ENCODE results near the gene SFMBT1.

The SFMBT1 gene, protein sequence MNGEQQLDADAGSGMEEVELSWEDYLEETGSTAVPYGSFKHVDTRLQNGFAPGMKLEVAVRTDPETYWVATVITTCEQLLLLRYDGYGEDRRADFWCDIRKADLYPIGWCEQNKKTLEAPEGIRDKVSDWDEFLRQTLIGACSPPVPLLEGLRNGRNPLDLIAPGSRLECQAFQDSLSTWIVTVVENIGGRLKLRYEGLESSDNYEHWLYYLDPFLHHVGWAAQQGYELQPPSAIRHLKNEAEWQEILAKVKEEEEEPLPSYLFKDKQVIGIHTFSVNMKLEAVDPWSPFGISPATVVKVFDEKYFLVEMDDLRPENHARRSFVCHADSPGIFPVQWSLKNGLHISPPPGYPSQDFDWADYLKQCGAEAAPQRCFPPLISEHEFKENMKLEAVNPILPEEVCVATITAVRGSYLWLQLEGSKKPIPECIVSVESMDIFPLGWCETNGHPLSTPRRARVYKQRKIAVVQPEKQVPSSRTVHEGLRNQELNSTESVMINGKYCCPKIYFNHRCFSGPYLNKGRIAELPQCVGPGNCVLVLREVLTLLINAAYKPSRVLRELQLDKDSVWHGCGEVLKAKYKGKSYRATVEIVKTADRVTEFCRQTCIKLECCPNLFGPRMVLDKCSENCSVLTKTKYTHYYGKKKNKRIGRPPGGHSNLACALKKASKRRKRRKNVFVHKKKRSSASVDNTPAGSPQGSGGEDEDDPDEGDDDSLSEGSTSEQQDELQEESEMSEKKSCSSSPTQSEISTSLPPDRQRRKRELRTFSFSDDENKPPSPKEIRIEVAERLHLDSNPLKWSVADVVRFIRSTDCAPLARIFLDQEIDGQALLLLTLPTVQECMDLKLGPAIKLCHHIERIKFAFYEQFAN

DNA sequence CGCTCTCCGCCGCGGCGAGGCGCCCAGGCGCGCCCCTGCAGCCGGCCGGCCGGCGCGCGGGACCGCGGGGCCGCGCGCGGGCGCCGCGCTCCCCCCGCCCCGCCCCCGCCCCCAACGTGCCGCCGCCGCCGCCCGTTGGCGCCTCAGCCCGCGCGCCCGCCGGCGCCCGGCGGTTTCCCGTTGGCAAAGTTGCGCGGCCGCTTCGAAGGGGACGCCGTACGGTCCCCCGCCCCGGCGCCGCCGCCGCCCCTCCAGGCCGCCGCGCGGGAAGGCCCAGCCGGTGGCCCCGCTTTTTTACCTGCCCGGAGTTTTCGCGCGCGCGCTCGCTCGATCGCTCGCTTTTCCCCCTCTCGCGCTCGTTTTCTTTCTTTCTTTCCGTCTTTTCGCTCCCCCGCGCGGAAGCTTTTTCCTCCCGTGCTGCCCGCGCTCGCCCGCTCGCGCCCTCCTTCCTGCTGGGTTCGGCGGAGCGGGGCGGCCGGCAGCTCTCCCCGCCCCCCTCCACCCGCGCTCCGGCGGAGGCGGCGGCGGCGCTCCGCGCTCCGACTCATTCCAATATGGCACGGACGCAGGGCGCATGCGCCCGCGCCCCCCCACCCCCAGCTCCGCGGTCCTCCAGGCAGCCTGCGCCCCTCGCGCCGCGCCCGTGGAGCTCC lies at the start of gene SFMBT1:
Gene SFMBT1, minus strand, starts transcription at position 556 of the 653 bp plus-strand sequence. CDS start 76,945 bp downstream, outside the sequence.
- Mint-ChIP-seq H3K9me3 (no peaks in the 10 kb centered on the region), H3K4me1 (peaks cover 48% of the 10 kb centered on the region), H3K27me3 (peaks cover 9% of the 10 kb centered on the region), H3K27ac (peak within 1 kb of the TSS; percentile 96 to 97), H3K4me3 (peak within 1 kb of the TSS; percentile 95)
- ATAC-seq (peak; percentile 65), DNase-seq (peak; percentile 65 to 74)

DNA sequence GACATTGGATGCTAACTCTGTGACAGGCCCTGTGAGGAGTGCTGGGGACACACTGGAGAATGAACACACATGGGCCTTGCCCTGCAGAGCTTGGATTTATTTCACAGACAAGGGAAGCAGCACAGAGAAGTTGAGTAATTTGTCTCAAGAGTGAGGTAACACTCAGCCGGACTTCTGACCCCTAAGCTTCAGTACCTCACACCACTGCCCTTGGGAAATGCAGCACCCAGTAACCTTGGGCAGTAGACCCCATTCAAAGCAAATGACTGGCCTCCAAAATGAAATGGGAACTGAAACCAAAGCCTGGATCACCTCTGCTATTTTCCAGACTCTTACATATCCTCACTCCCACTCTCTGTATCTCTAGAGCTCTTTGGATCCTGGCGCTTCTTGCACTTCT lies 47.1 kb upstream of the SFMBT1 start:
- no peak overlapping the region for H3K4me3 Mint-ChIP-seq
- no peaks in the 10 kb centered on the region for H3K9me3 Mint-ChIP-seq
- H3K27me3 Mint-ChIP-seq, result no peaks in the 10 kb centered on the region
- DNase-seq, result no peak
- peaks cover 5% of the 10 kb centered on the region for H3K4me1 Mint-ChIP-seq
- ATAC-seq, result no peak
- H3K27ac Mint-ChIP-seq, result no peak overlapping the region

DNA sequence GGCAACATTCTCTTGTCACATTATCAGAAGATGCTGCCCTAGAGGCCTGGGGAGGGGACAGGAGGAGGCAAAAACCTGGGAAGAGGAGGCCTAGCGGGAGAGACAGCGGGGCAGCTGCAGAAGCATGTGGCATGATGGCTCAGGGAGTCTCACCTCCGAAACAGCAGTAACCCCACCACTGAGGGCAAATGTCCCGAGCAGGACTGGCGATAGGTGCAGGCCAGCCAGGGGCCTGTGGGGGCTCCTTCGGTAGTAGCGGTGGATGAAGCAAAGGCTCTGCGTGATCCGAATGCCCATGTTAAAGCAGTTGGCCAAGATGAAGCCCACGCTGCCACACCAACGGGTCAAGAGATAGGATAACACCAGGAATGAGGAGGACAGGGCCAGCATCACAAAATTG lies 46.3 kb upstream of the SFMBT1 start:
- no peak overlapping the region for H3K27ac Mint-ChIP-seq
- no peaks in the 10 kb centered on the region for H3K9me3 Mint-ChIP-seq
- DNase-seq (no peak), ATAC-seq (no peak)
- H3K27me3 Mint-ChIP-seq, result no peaks in the 10 kb centered on the region
- H3K4me1 Mint-ChIP-seq, result no peaks in the 10 kb centered on the region
- H3K4me3 Mint-ChIP-seq, result no peak overlapping the region

DNA sequence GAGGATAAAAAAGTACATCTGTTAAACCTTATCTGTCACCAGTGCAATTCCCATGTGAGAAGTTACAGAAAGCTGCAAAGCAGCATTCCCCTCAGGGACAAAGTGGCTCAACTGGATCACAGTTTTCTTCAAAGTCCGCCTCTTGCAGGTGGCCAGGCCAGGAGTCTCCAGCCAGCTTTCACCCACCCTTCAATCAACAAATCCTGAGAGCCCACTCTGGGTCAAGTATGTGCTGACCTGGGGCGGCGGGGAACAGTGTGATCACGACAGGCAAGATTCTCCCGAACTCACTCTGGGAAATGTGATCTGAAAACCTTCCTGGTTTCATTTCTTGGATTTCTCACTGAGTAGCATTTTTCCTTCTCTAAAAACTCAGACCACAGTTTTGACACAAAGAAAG lies 45.1 kb upstream of the SFMBT1 start:
- Mint-ChIP-seq H3K4me3 (no peak overlapping the region), H3K27ac (peak overlapping the region in 1 of 2 donors; percentile 27), H3K27me3 (no peaks in the 10 kb centered on the region), H3K4me1 (no peaks in the 10 kb centered on the region), H3K9me3 (no peaks in the 10 kb centered on the region)
- DNase-seq (no peak), ATAC-seq (no peak)

DNA sequence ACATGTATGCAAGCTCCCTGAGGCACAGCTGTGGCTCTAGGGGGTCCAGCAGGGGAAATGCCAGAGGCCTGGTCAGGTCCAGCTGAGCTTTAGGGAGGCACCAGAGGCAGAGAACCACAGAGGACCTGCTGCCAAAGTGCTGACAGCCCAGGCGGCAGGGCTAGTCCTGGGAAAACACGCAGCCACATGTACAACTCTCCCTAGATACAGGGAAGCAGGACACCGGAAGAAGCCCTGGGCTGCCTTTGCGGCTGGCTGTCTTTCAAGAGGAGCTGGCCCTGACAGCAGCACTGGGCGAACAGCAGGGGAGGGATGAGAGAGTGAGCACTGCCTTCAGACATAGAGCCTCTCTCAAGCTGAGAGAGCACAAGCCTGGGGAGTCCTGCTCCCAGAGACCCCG lies 43.6 kb upstream of the SFMBT1 start:
- H3K27me3 Mint-ChIP-seq, result no peaks in the 10 kb centered on the region
- H3K4me1 Mint-ChIP-seq, result no peaks in the 10 kb centered on the region
- DNase-seq (no peak), ATAC-seq (no peak)
- peak overlapping the region; percentile 27 to 64 for H3K27ac Mint-ChIP-seq
- no peak overlapping the region for H3K4me3 Mint-ChIP-seq
- no peaks in the 10 kb centered on the region for H3K9me3 Mint-ChIP-seq

DNA sequence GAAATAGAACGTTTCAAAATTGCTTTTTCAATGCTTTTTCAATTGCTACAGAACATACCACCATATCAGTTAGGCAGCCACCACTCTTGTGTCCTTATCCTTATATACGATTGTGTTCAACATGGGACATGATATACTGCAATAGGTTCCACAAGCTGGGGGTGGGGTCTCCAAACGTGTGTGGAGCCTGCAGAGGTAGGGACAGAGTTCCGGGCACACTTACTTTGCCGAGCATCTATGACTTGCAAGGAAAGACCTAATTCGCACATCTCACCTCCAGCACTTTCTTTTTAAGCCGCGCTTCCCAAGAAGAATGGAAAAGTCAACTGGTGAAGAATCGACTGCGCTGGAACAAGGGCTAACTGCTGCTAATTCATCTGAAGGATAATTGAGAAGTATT lies 39.6 kb upstream of the SFMBT1 start:
- H3K27me3 Mint-ChIP-seq, result no peaks in the 10 kb centered on the region
- H3K4me1 Mint-ChIP-seq, result no peaks in the 10 kb centered on the region
- no peak for ATAC-seq
- DNase-seq, result no peak
- no peak overlapping the region for H3K27ac Mint-ChIP-seq
- no peak overlapping the region for H3K4me3 Mint-ChIP-seq
- H3K9me3 Mint-ChIP-seq, result no peaks in the 10 kb centered on the region

DNA sequence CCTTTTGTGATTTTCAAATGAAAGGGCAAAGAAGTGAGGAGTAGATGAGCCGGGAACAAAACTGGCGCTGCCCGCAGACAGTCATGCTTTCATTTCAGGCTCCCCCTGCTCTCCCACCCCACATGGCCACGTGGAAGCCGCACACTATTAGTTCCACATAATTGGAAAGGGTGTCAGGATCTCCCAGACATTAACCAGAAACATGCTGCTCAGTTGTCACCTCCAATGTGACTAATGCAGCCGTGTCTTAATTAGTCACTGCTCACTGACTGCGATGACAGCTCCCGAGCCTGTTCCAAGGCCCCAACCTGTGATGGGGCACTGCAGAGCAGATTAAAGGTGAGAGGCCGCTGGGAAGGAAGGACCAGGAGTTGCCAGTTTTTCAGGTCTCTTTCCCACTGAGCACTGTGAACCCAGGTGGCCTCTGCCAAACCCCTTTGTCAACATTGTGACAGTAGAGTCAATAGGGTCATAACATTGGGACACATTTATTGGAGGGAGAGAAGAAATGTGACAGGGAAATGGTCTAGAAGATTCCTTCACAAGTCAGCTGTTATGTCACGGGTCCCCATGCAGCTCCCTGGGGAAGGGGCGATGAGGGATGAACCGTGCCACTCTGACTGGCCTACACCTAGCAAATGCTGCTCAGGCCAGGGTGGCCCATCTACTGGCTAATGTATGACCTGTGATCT lies 38.6 kb upstream of the SFMBT1 start:
- peak overlapping the region in 1 of 2 donors; percentile 84 for H3K27ac Mint-ChIP-seq
- no peaks in the 10 kb centered on the region for H3K4me1 Mint-ChIP-seq
- DNase-seq (no peak), ATAC-seq (no peak)
- H3K4me3 Mint-ChIP-seq, result no peak overlapping the region
- H3K9me3 Mint-ChIP-seq, result no peaks in the 10 kb centered on the region
- no peaks in the 10 kb centered on the region for H3K27me3 Mint-ChIP-seq

DNA sequence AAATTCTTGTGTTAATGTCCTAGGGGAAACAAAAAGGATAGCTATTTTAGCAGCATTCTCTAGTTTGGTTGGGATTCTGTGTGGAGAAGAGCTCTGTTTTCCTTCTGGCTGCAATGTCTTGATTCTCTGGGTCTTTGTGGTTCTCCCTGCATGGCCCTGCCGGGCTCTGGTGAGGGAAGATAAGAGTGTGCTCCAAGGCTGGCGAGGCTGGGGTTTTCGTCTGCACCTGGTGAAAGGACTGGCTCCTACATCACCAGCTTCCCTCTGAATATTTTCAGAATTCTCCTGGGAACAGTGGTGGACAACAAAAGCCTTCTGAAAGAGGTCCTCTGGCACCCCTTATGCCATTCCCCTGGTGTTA lies 38.1 kb upstream of the SFMBT1 start:
- Mint-ChIP-seq H3K27ac (peak overlapping the region in 1 of 2 donors; percentile 43), H3K9me3 (no peaks in the 10 kb centered on the region), H3K4me1 (no peaks in the 10 kb centered on the region), H3K27me3 (no peaks in the 10 kb centered on the region), H3K4me3 (no peak overlapping the region)
- ATAC-seq (no peak), DNase-seq (no peak)

DNA sequence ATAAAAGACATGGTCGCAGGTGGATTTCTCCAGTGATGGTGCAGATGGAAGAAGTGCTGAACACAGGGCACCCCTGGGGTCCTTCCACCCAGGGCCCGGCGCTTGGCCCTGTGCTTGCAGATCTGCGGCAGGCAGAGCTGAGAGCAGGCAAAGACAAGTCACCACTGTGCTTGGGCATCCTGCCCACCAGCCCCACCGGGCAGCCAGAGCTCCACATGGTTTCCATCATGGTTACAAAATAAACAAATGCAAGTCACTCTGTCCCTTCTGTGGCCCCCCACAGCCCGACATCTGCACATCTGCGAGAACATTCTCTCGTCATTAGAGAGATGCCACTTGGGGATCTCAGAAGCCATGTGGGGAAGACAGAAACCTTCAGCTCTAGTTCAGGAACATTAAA lies 37.6 kb upstream of the SFMBT1 start:
- H3K27me3 Mint-ChIP-seq, result no peaks in the 10 kb centered on the region
- H3K9me3 Mint-ChIP-seq, result no peaks in the 10 kb centered on the region
- DNase-seq, result no peak
- H3K4me1 Mint-ChIP-seq, result no peaks in the 10 kb centered on the region
- H3K27ac Mint-ChIP-seq, result peak overlapping the region in 1 of 2 donors; percentile 27
- ATAC-seq, result no peak
- no peak overlapping the region for H3K4me3 Mint-ChIP-seq

DNA sequence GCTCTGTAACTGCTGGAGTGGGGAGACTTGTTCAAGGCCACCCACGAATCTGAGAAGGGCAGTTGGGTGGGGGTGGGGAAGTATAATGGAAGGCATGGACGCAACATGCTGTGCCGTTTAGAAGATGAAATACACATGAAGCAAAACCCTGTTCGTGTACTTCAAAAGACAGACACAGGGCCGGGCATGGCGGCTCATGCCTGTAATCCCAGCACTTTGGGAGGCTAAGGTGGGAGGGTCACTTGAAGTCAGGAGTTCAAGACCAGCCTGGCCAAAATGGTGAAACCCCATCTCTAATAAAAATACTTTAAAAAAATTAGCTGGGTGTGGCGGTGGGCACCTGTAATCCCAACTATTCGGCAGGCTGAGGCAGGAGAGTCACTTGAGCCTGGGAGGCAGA lies 36.9 kb upstream of the SFMBT1 start:
- H3K4me3 Mint-ChIP-seq, result no peak overlapping the region
- no peak for DNase-seq
- no peaks in the 10 kb centered on the region for H3K27me3 Mint-ChIP-seq
- no peak for ATAC-seq
- no peak overlapping the region for H3K27ac Mint-ChIP-seq
- H3K4me1 Mint-ChIP-seq, result no peaks in the 10 kb centered on the region
- H3K9me3 Mint-ChIP-seq, result no peaks in the 10 kb centered on the region

DNA sequence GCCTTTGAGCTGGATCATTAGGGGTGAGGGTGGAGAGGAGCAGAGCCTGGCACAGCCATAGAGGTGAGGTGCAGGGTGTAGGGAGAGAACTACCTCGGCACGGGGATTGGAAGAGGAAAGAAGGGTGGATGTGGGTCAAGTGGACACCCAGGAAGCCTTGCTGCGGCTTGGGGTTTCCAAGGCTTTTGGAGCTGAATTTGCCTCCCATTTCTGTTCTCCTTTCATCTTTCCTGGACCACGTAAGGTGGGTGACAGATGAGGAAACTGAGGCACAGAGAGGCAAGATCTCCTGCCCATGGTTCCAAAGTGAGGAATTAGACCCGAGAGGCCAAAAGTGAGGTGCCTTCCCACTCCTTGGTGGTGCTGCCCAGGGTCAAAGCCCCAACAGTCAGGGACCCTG lies 35.4 kb upstream of the SFMBT1 start:
- ATAC-seq, result no peak
- H3K27me3 Mint-ChIP-seq, result no peaks in the 10 kb centered on the region
- H3K27ac Mint-ChIP-seq, result no peak overlapping the region
- H3K4me3 Mint-ChIP-seq, result no peak overlapping the region
- H3K9me3 Mint-ChIP-seq, result no peaks in the 10 kb centered on the region
- H3K4me1 Mint-ChIP-seq, result no peaks in the 10 kb centered on the region
- DNase-seq, result no peak

DNA sequence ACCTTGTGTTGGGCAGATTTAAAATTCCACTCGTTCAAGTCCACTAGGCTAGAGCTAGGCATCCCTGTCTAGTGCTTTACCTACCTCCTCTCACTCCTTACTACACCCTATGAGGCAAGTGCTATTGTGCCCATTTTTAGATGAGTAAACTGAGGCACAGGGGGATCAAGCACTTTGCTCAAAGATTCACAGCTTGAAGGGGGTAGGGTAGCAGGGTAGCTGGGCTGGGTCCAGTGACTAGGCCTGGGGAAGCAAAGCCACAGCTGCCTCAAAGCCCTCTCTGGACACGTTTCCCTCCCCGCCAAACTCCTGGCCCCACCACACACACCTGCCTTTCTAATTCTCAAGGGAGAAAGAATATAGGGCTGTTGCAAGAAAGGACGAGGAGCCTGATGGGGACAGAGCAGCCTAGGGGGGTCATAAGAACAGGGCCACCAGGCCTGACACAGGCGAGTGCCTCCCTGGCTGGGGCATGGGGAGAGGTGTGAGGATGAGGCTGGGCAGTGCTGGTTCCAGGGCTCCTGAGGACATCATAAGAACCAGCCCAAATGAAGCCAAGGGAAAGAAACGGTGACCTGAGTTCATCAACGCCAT lies 34.8 kb upstream of the SFMBT1 start:
- Mint-ChIP-seq H3K4me3 (no peak overlapping the region), H3K9me3 (no peaks in the 10 kb centered on the region), H3K27me3 (no peaks in the 10 kb centered on the region), H3K27ac (no peak overlapping the region), H3K4me1 (no peaks in the 10 kb centered on the region)
- ATAC-seq (no peak), DNase-seq (no peak)

DNA sequence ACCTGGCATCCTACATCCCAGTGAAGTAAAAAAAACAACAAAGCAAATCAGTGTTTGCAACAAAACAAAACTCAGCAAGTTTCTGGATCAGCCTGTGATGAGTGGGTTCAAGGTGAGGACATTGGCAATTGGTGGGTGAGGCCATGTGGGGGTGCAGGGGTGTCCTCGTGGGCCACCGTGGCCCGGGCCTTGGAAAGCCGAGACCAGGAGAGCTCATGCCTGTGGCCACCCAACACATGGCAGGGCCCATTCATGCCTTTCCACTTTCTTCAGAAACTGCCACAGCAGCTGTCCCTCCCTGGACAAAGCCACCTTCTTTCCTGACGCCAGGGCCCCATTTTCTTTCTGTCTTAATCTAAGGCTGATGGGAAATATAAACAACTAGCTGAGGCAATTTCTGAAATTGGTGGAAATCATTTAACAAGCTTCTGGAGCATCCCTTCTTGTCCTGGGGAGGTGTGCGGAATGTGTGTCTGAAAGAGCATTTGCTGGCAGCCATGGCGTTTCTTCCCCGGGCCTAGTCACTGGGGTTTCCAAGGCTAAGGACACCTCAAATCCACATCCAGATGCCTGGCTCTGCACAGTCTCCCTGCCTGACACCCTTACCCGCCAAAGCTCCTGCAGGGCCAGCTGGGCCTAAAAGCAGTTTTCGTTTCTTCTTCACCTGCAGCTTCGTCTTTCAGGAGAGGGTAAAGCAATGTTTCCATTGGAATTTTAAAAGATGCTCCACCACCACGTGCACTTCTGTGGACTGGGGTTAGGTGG lies 34.1 kb upstream of the SFMBT1 start:
- Mint-ChIP-seq H3K4me3 (no peak overlapping the region), H3K4me1 (no peaks in the 10 kb centered on the region), H3K27ac (no peak overlapping the region), H3K27me3 (no peaks in the 10 kb centered on the region), H3K9me3 (no peaks in the 10 kb centered on the region)
- no peak for ATAC-seq
- DNase-seq, result no peak

DNA sequence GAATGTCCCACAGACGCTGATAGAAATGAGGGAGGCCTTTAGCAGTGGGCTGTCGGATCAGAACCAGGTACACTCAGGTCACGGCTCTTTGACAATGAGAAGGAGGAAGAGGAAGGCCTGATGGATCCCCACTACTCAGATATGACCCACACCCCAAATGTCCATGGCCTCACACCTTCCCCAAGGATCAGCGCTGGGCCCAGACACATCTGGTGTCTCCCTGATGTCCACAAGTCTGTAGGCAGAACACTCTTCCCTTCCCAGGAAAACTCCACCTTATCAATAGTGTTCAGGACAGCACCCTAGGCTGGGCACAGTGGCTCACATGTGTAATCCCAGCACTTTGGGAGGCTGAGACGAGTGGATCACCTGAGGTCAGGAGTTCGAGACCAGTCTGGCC lies 33.3 kb upstream of the SFMBT1 start:
- peaks cover 4% of the 10 kb centered on the region for H3K4me1 Mint-ChIP-seq
- no peaks in the 10 kb centered on the region for H3K9me3 Mint-ChIP-seq
- H3K27me3 Mint-ChIP-seq, result no peaks in the 10 kb centered on the region
- DNase-seq (no peak), ATAC-seq (no peak)
- no peak overlapping the region for H3K4me3 Mint-ChIP-seq
- peak overlapping the region in 1 of 2 donors; percentile 13 for H3K27ac Mint-ChIP-seq
